Stimulated activated naive CD8-positive, alpha-beta T cell treated with anti-CD3 and anti-CD28 coated beads, Interleukin-15, Interleukin-2, amounts not matched to agents 100 ng/mL and 50 ng/mL, for 24 hours (primary cell): Measurements from ENCODE around the gene WFIKKN1.

ENCODE experiments used
- H3K27ac Mint-ChIP-seq: one replicate; pipeline ENCODE4 v1.8.0; 2021; ENCODE audit warnings: mild to moderate bottlenecking, mixed read lengths
- H3K27me3 Mint-ChIP-seq: one replicate; pipeline ENCODE4 v1.8.0; 2021; ENCODE audit warnings: mixed read lengths
- H3K36me3 Mint-ChIP-seq: one replicate; pipeline ENCODE4 v1.8.0; 2021; ENCODE audit warnings: low read depth, mixed read lengths
- H3K4me1 Mint-ChIP-seq: one replicate; pipeline ENCODE4 v1.8.0; 2021; ENCODE audit warnings: low read depth, mixed read lengths
- H3K4me3 Mint-ChIP-seq: one replicate; pipeline ENCODE4 v1.8.0; 2021; ENCODE audit warnings: mild to moderate bottlenecking, mixed read lengths
- H3K9me3 Mint-ChIP-seq: one replicate; pipeline ENCODE4 v1.8.0; 2021; ENCODE audit warnings: mixed read lengths

Gene WFIKKN1

GRCh38 chr16:674968-675883 is 44.4 kb downstream of the WFIKKN1 start, which contains the start of gene RHBDL1:
RHBDL1 (plus strand) TSS chr16:675671; CDS start chr16:675791, 120 bp downstream.
- no peaks in the 10 kb centered on the region for H3K9me3 Mint-ChIP-seq
- no peaks in the 10 kb centered on the region for H3K27me3 Mint-ChIP-seq
- no peak within 1 kb of the TSS for H3K27ac Mint-ChIP-seq
- peaks cover 11% of the 10 kb centered on the region for H3K36me3 Mint-ChIP-seq
- H3K4me1 Mint-ChIP-seq, result peaks cover 8% of the 10 kb centered on the region
- H3K4me3 Mint-ChIP-seq, result no peak within 1 kb of the TSS

GRCh38 chr16:675884-676564 is 45.2 kb downstream of the WFIKKN1 start:
- H3K4me1 Mint-ChIP-seq, result peaks cover 9% of the 10 kb centered on the region
- H3K9me3 Mint-ChIP-seq, result no peaks in the 10 kb centered on the region
- H3K27ac Mint-ChIP-seq, result no peak overlapping the region
- H3K4me3 Mint-ChIP-seq, result no peak overlapping the region
- H3K27me3 Mint-ChIP-seq, result no peaks in the 10 kb centered on the region
- peaks cover 10% of the 10 kb centered on the region for H3K36me3 Mint-ChIP-seq

- no peak overlapping the region for H3K4me3 Mint-ChIP-seq
- H3K9me3 Mint-ChIP-seq, result no peaks in the 10 kb centered on the region
- no peaks in the 10 kb centered on the region for H3K27me3 Mint-ChIP-seq
- peaks cover 14% of the 10 kb centered on the region for H3K4me1 Mint-ChIP-seq
- peaks cover 13% of the 10 kb centered on the region for H3K36me3 Mint-ChIP-seq
- no peak overlapping the region for H3K27ac Mint-ChIP-seq
Measured at GRCh38 chr16:676565-676902, 45.7 kb downstream of the WFIKKN1 start.

- Mint-ChIP-seq H3K27ac (no peak overlapping the region), H3K9me3 (no peaks in the 10 kb centered on the region), H3K4me1 (peaks cover 18% of the 10 kb centered on the region), H3K27me3 (no peaks in the 10 kb centered on the region), H3K4me3 (no peak overlapping the region), H3K36me3 (peaks cover 17% of the 10 kb centered on the region)
Measured at GRCh38 chr16:676913-677312, 46.1 kb downstream of the WFIKKN1 start.

GRCh38 chr16:677316-678190 is 46.8 kb downstream of the WFIKKN1 start:
- no peaks in the 10 kb centered on the region for H3K9me3 Mint-ChIP-seq
- peaks cover 23% of the 10 kb centered on the region for H3K36me3 Mint-ChIP-seq
- no peak overlapping the region for H3K4me3 Mint-ChIP-seq
- no peaks in the 10 kb centered on the region for H3K27me3 Mint-ChIP-seq
- peaks cover 24% of the 10 kb centered on the region for H3K4me1 Mint-ChIP-seq
- no peak overlapping the region for H3K27ac Mint-ChIP-seq

- peaks cover 32% of the 10 kb centered on the region for H3K4me1 Mint-ChIP-seq
- H3K27me3 Mint-ChIP-seq, result no peaks in the 10 kb centered on the region
- peaks cover 21% of the 10 kb centered on the region for H3K36me3 Mint-ChIP-seq
- H3K27ac Mint-ChIP-seq, result no peak overlapping the region
- no peaks in the 10 kb centered on the region for H3K9me3 Mint-ChIP-seq
- no peak overlapping the region for H3K4me3 Mint-ChIP-seq
Measured at GRCh38 chr16:678209-678857, 47.5 kb downstream of the WFIKKN1 start.

- H3K4me3 Mint-ChIP-seq, result peak overlapping the region; percentile 78
- H3K27me3 Mint-ChIP-seq, result no peaks in the 10 kb centered on the region
- no peaks in the 10 kb centered on the region for H3K9me3 Mint-ChIP-seq
- H3K4me1 Mint-ChIP-seq, result peaks cover 33% of the 10 kb centered on the region
- H3K36me3 Mint-ChIP-seq, result peaks cover 21% of the 10 kb centered on the region
- H3K27ac Mint-ChIP-seq, result peak overlapping the region; percentile 55
Measured at GRCh38 chr16:678858-679813, 48.4 kb downstream of the WFIKKN1 start.

- H3K36me3 Mint-ChIP-seq, result peaks cover 21% of the 10 kb centered on the region
- no peaks in the 10 kb centered on the region for H3K27me3 Mint-ChIP-seq
- no peaks in the 10 kb centered on the region for H3K9me3 Mint-ChIP-seq
- H3K4me3 Mint-ChIP-seq, result peak within 1 kb of the TSS; percentile 85
- peak within 1 kb of the TSS; percentile 88 for H3K27ac Mint-ChIP-seq
- peaks cover 34% of the 10 kb centered on the region for H3K4me1 Mint-ChIP-seq
Measured at GRCh38 chr16:679814-680624, 49.2 kb downstream of the WFIKKN1 start, which contains the start of gene STUB1. STUB1 (plus strand) TSS chr16:680410; CDS start chr16:680526, 116 bp downstream.

- no peaks in the 10 kb centered on the region for H3K27me3 Mint-ChIP-seq
Measured at GRCh38 chr16:680625-680945, 49.8 kb downstream of the WFIKKN1 start.

GRCh38 chr16:680967-681745 is 50.4 kb downstream of the WFIKKN1 start:
- Mint-ChIP-seq H3K4me3 (peak overlapping the region; percentile 85), H3K27me3 (no peaks in the 10 kb centered on the region), H3K27ac (peak overlapping the region; percentile 61), H3K4me1 (peaks cover 33% of the 10 kb centered on the region), H3K36me3 (peaks cover 21% of the 10 kb centered on the region), H3K9me3 (no peaks in the 10 kb centered on the region)

More at GRCh38 chr16:680625-680945, 49.8 kb downstream of the WFIKKN1 start:
- H3K4me1 Mint-ChIP-seq, result peaks cover 33% of the 10 kb centered on the region
- no peaks in the 10 kb centered on the region for H3K9me3 Mint-ChIP-seq
- peaks cover 21% of the 10 kb centered on the region for H3K36me3 Mint-ChIP-seq
- H3K27ac Mint-ChIP-seq, result peak overlapping the region; percentile 40
- H3K4me3 Mint-ChIP-seq, result peak overlapping the region; percentile 85

- peak overlapping the region; percentile 63 for H3K27ac Mint-ChIP-seq
Measured at GRCh38 chr16:681746-682427, 51.1 kb downstream of the WFIKKN1 start.

More at GRCh38 chr16:681746-682427, 51.1 kb downstream of the WFIKKN1 start:
- H3K4me3 Mint-ChIP-seq, result peak overlapping the region; percentile 85
- H3K36me3 Mint-ChIP-seq, result peaks cover 21% of the 10 kb centered on the region
- peaks cover 33% of the 10 kb centered on the region for H3K4me1 Mint-ChIP-seq
- H3K9me3 Mint-ChIP-seq, result no peaks in the 10 kb centered on the region
- H3K27me3 Mint-ChIP-seq, result no peaks in the 10 kb centered on the region
